ENCODE measurements around the gene EML5.
"Not testable (repeated sequence)": the region's sequence is repeated elsewhere in the genome, so short reads cannot be mapped to it uniquely, and the experiment has no call there.

Gene EML5

GRCh38 chr14:88790501-88791251 is 2.1 kb downstream of the EML5 start:
- Mint-ChIP-seq H3K4me3 (peak overlapping the region; percentile 76 to 81 (median 81)), H3K4me1 (no peaks in the 10 kb centered on the region), H3K9me3 (peaks cover 4% of the 10 kb centered on the region), H3K27ac (no peak overlapping the region), H3K27me3 (ENCODE audit: low read depth) (peaks cover 66% of the 10 kb centered on the region), H3K36me3 (ENCODE audit: low read depth) (no peaks in the 10 kb centered on the region)
- TF ChIP-seq CTCF (IDR thresholded peaks at IDR 0.05; ENCODE audit: unreplicated experiment in 3 of 3), result no peak

- not testable (repeated sequence) for H3K27ac Mint-ChIP-seq; H3K36me3 Mint-ChIP-seq (ENCODE audit: low read depth); H3K4me1 Mint-ChIP-seq; H3K4me3 Mint-ChIP-seq
- Mint-ChIP-seq H3K9me3 (peaks cover 11% of the 10 kb centered on the region), H3K27me3 (ENCODE audit: low read depth) (peaks cover 60% of the 10 kb centered on the region)
Observed at GRCh38 chr14:88789573-88789972, 3.2 kb downstream of the EML5 start.

- Mint-ChIP-seq H3K36me3 (ENCODE audit: low read depth) (peaks cover 5% of the 10 kb centered on the region), H3K27me3 (ENCODE audit: low read depth) (peaks cover 42% of the 10 kb centered on the region), H3K27ac (no peak overlapping the region), H3K4me1 (no peaks in the 10 kb centered on the region), H3K4me3 (no peak overlapping the region), H3K9me3 (peaks cover 31% of the 10 kb centered on the region)
- no peak for TF ChIP-seq CTCF (IDR thresholded peaks at IDR 0.05; ENCODE audit: unreplicated experiment in 3 of 3)
Observed at GRCh38 chr14:88786715-88787114, 6.0 kb downstream of the EML5 start.

GRCh38 chr14:88785911-88786310 is 6.8 kb downstream of the EML5 start:
- Mint-ChIP-seq H3K27me3 (ENCODE audit: low read depth) (peaks cover 34% of the 10 kb centered on the region), H3K27ac (no peak overlapping the region), H3K4me3 (no peak overlapping the region), H3K4me1 (no peaks in the 10 kb centered on the region), H3K36me3 (ENCODE audit: low read depth) (peaks cover 5% of the 10 kb centered on the region), H3K9me3 (peaks cover 35% of the 10 kb centered on the region)
- no peak for TF ChIP-seq CTCF (IDR thresholded peaks at IDR 0.05; ENCODE audit: unreplicated experiment in 3 of 3)

- Mint-ChIP-seq H3K36me3 (ENCODE audit: low read depth) (no peaks in the 10 kb centered on the region), H3K27ac (no peak overlapping the region), H3K4me3 (no peak overlapping the region), H3K9me3 (peaks cover 3% of the 10 kb centered on the region), H3K4me1 (no peaks in the 10 kb centered on the region), H3K27me3 (ENCODE audit: low read depth) (peaks cover 9% of the 10 kb centered on the region)
- TF ChIP-seq CTCF (IDR thresholded peaks at IDR 0.05; ENCODE audit: unreplicated experiment in 3 of 3), result no peak
Observed at GRCh38 chr14:88775532-88775931, 17.2 kb downstream of the EML5 start.

- H3K9me3 Mint-ChIP-seq, result peaks cover 25% of the 10 kb centered on the region
- H3K27me3 Mint-ChIP-seq (ENCODE audit: low read depth), result peaks cover 5% of the 10 kb centered on the region
- no peak overlapping the region for H3K4me3 Mint-ChIP-seq
- TF ChIP-seq CTCF (IDR thresholded peaks at IDR 0.05; ENCODE audit: unreplicated experiment in 3 of 3), result no peak
- no peaks in the 10 kb centered on the region for H3K36me3 Mint-ChIP-seq (ENCODE audit: low read depth)
- H3K27ac Mint-ChIP-seq, result no peak overlapping the region
- H3K4me1 Mint-ChIP-seq, result no peaks in the 10 kb centered on the region
Observed at GRCh38 chr14:88770736-88771135, 22.0 kb downstream of the EML5 start.

Measured in nephron (organoid).